Gastroesophageal sphincter (tissue), 3 donors: Measurements from ENCODE around the gene STAM.

Source experiments
- CTCF ChIP-seq, 4 experiments: fragments of 200-600 bp in 2 of 4; fragments of 450-650 bp in 2 of 4; sonication (generic) in 1 of 4; IDR thresholded peaks; one replicate each; pipeline ENCODE4 v1.5.1; 2017 to 2019; ENCODE audit warnings: antibody characterized with exemption in 4 of 4, mild to moderate bottlenecking in 2 of 4, moderate library complexity in 2 of 4
- POLR2AphosphoS5 ChIP-seq: sonication (generic); formaldehyde crosslinking; IDR thresholded peaks from one replicate; pipeline ENCODE4 v1.6.1; 2017; ENCODE audit warnings: antibody characterized with exemption

GRCh38 chr10:17663450-17663849 is 19.5 kb downstream of the STAM start:
- TF ChIP-seq POLR2AphosphoS5, result no peak
- no peak for TF ChIP-seq CTCF (IDR thresholded peaks at IDR 0.05)
